Eye (tissue), 1 donor: ENCODE results near the gene CAMTA1.
"Not testable (repeated sequence)": the region's sequence is repeated elsewhere in the genome, so short reads cannot be mapped to it uniquely, and the experiment has no call there.

Source experiments
- DNase-seq: peaks from one replicate; pipeline ENCODE4 v3.0.0-alpha.2; 2015

Gene CAMTA1

GRCh38 chr1:7121622-7121988 is 336.4 kb downstream of the CAMTA1 start:
- DNase-seq: no peak

DNA sequence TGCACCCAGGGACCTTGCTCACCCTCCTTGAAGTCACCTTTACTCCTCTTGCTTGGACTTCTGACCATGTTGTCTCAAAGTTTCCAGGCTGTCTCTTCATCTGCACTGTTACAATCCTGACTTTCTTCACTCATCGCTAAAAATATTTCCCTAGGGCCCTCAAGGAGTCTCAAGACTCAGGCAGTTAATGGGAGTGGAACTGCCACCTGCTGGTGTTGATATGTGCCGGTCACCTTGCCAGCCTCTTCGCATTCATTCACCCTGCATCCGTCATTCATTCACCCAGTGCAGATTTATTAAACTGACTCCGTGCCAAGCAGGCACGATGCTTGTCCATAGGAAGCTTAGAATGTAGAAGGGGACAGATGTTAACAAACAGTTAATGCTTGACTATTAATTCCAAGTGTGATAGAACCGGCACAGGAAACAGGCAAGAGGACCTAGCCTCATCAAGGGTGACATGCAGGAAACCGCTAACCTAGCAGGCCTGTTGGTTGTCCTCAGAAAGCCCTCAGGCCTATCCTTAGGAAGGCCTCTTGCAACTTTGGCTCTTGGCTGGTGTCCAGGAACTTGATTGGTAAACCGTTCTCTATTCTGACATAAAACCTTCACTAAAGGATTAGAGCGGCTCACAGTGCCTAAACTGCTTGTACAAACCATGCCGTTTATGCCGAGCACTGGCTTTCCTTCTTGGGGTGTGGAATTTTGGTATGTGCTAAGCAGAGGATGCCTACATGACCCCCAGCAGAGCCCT is 342.2 kb downstream of the CAMTA1 start:
- DNase-seq: peak; percentile 67

DNA sequence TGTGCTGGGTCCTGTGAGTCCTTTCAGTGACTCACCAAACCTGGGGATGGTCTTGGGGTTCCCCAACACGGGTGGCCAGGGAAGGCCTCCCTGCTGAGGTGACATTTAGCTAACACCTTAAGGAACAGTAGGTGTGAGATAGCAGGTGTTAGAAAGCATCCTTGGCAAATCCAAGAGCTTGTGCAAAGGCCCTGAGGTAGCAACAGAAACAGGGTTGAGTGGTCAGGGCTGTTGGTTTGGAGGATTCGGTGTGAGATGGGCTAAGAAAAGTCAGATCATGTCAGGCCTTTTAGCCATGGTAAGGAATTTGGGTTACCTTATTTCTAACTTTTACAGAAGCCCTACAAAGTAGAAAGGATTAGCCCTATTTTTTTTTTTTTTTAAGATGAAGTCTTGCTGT is 343.0 kb downstream of the CAMTA1 start:
- DNase-seq: no peak

- DNase-seq: no peak
Observed at GRCh38 chr1:7130127-7130526, 344.9 kb downstream of the CAMTA1 start.

DNA sequence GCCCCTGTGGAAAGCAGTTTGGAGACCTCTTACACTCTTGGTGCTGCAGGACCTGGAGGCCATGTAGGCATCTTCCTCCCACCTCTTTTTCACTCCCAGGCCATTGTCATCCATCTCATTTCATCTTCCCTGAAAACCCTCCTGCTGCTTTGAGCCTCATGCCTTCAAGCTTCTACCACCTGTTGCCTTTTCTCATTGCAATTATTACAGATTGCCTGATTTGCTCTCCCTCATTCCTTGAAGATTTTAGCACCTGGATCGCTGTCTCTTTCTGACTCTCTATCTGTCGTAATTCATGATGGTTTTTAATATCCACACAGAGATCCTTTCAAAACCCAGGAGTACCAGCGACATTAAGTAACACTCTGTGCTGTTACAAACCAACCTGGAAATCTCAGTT is 350.2 kb downstream of the CAMTA1 start:
- DNase-seq: no peak

DNA sequence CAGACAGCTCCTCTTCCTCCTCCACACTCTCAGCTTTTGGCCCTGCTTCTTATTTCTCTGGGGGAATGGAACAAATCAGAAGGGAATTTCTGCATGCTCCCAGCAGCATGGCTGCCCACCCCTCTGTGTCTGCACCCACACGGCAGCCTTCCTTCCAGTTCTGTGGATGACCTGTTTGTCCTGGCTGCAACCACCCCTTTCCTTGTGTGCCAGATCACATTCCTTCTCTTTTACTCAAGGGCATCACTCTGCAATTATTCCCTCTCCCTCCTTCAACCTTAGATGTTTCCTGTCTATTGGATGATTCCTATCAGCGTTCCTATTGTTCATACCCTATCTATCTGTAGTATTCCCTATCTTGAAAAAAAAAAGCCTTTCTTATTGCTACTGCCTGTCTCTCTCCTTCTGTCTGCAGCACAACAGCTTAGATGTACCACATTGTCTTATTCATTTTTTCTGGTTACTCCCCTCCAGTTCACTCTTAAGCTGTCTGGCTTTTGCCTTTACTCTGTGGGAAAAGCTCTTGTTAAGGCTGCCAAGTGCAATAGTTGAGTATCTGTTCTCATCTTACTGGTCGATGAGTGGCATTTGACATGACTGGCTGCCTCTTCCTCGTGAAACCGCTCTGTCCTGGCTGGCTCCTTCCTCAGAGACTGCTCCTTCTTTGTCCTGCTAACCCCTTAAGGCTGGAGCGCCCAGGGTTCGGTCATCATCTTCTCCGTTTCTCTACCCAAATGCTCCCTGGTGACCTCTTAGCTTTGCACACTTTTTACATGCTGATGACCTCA is 351.1 kb downstream of the CAMTA1 start:
- no peak for DNase-seq

DNA sequence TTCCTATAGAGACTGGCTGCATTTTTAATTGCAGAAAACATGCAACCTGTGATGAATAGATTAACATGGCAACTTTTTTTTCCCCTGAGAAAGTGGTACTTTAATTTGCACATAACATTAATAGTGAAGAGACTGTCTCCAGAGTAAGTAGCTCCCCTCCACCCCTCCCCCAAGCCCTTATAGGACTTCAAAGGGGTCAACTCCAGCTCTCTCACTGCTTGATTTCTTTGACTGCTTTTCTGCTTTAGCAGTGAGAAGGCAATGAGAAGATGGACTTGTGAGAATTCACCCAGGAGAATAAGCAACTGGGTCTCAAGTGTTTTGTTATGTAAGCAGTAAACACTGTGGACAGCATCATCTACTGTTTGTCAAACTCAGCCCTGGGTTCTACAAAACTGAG is 355.0 kb downstream of the CAMTA1 start:
- DNase-seq: no peak

DNA sequence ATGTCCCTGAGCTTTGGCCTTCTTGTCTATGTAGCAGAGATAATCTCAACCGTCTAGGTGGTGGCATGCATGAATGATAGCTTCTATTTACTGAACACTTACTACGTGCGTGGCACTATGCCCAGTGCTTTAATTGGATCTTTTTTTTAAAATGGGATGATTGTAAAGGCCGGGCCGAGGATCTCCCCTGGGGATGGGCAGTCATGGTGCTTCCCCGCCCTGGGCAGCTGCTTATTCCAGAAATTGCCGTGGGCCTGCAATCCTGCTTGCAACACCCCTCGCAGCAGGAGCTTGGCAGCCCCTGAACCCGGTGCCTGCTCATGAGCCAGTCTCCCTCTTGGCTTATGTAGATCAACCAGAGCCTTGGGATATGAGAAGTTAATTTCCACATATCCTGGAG is 360.7 kb downstream of the CAMTA1 start:
- DNase-seq: no peak

- no peak for DNase-seq
Observed at GRCh38 chr1:7146710-7147109, 361.5 kb downstream of the CAMTA1 start.

- DNase-seq: not testable (repeated sequence)
Observed at GRCh38 chr1:7147581-7148282, 362.5 kb downstream of the CAMTA1 start.

GRCh38 chr1:7149080-7149838 is 364.0 kb downstream of the CAMTA1 start:
- DNase-seq: peak; percentile 54

DNA sequence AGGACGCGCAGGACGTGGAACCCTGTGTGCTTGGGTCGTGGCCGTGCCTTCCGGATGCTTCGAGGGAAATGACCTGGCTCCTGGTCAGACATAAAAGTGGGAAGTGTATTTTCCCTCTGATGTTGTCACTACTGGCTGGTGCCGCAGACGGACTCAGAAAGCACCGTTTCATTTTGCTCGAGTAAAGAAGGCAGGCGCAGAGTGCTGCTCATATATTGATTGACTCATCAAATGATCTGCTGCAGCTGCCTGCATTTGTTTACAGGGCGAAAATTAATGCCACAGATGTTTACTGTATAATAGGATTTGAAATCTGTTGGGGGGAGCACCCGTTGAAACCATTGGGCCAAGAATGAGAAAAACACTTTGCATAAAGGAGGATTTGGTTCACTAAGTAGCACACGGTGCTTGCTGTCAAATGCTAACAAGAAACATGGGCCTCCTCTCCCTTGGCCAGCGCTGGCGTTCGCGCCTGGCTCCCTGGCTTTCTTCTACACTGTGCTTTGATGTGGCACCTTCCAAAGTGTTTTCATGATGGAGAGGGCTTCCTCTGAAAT is 365.5 kb downstream of the CAMTA1 start:
- DNase-seq: peak; percentile 55

DNA sequence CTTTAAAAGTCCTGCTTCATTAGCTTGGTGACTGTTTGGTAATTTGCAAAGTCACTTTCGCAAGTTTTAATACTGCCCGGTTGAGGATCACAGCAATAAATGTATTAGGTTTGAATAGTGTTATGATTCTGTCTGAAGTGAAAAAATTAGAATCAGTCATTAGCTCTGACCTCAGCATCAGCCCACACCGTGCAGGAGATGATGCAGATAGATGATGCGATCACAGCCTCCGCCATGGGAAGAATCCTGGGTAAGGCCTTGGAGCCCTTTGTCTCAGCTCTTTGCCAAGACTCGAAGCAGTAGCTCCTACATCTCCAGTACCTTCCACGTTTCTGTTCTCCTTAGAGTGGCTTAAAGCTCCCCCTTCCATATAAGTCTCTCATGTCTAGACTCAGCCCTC is 366.7 kb downstream of the CAMTA1 start:
- DNase-seq: peak; percentile 37

- DNase-seq: peak; percentile 52
Observed at GRCh38 chr1:7152655-7153054, 367.4 kb downstream of the CAMTA1 start.

GRCh38 chr1:7153464-7153863 is 368.2 kb downstream of the CAMTA1 start:
- DNase-seq: peak; percentile 41

DNA sequence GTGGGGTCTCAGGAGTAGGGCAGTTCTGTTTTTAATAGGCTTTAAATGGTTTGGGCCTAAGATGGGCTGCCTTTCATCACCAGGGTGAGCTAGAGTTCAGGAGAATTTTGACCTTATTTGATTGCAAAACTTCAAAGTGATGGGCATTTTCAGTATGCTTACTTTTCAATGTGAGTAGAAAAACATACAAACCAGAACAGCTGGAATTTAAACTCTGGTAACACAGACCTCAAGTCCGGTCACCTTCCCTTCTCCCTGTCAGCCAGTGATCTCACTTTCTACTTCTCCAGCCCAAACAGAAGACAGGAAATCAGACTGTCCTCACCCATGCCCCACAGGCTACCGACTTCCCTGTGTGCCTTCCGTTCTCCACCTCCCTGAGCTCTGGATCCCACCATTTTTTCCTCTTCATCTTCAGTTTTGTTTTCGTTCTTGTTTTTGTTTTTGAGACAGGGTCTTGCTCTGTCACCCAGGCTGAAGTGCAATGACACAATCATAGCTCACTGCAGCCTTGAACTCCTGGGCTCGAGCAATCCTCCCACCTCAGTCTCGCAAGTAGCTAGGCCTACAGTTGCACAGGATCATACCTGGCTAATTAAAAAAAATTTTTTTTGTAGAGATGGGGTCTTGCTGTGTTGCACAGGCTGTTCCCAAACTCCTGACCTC is 374.0 kb downstream of the CAMTA1 start:
- no peak for DNase-seq

DNA sequence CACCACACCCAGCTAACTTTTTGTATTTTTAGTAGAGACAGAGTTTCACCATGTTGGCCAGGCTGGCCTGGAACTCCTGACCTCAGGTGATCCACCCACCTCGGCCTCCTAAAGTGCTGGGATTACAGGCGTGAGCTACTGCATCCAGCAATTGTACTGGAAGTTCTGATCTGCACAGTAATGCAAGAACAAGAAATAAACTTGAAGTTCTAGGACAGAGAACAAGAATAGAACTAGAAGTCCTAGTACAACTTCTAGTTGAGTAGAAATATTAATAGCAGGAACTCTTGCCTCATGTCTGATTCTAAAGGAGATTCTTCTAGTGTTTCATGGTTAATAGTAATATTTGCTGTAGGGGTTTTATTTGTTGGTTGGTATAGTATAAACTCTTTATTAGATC is 383.3 kb downstream of the CAMTA1 start:
- DNase-seq: not testable (repeated sequence)

DNA sequence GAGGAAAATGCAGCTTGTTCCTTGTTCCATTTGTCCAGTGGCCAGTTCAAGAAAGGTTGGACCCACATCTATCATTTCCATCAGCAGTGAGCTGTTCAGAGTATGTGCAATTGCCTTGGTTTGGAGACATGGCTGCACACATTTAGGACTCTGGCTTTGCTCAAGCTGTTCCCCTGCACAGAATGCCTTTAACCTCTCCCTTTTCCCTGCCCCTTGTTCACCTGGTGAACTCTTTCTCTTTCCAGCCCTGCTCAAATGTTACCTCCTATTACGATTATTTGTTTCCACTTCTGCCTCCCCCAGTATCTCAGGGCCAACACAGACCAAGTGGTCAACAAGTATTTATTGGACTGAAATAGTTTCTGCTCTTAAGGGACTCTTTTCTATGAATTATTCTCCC is 385.9 kb downstream of the CAMTA1 start:
- DNase-seq: no peak

- DNase-seq: no peak
Observed at GRCh38 chr1:7171574-7171973, 386.3 kb downstream of the CAMTA1 start.

GRCh38 chr1:7172804-7173203 is 387.6 kb downstream of the CAMTA1 start:
- DNase-seq: peak; percentile 45

DNA sequence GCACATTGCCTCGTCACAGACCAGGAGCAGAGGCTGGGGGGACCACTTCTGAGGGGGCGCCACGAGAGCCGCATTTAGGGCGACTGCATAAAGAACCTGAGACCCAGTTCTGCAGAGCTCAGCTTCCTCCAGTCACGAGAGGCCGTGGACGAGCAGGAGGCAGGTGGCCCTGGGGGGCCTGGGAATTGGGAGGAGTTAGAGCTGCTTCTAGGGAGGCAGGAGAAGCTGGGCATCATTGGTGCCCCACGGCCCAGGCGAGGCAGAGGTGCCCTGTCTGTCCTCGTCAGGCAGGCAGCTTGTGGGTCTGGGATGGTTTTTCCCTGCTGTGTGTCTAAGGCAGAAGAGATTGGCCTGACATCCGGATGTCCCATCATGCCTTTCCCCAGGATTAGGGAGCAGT is 389.3 kb downstream of the CAMTA1 start:
- no peak for DNase-seq
